ENCODE measurements around the gene LYPD6.
"Not testable (repeated sequence)": the region's sequence is repeated elsewhere in the genome, so short reads cannot be mapped to it uniquely, and the experiment has no call there.

The LYPD6 gene

DNA sequence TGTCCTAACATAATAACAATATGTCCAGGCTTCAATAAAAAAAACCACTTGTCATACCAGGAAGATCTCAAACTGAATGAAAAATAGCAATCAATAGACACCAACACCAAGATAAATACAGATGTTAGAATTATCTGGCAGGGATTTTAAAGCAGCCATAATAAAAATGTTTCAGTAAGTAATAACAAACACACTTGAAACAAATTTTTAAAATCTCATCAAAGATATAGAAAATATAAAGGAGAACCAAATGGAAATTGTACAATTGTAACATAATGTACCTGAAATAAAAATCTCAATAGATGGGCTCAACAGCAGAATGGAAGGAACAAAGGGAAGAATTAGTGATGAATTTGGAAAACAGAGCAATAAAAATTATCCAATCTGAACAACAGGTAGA, 128.1 kb downstream of the LYPD6 start:
- no peak for DNase-seq

DNA sequence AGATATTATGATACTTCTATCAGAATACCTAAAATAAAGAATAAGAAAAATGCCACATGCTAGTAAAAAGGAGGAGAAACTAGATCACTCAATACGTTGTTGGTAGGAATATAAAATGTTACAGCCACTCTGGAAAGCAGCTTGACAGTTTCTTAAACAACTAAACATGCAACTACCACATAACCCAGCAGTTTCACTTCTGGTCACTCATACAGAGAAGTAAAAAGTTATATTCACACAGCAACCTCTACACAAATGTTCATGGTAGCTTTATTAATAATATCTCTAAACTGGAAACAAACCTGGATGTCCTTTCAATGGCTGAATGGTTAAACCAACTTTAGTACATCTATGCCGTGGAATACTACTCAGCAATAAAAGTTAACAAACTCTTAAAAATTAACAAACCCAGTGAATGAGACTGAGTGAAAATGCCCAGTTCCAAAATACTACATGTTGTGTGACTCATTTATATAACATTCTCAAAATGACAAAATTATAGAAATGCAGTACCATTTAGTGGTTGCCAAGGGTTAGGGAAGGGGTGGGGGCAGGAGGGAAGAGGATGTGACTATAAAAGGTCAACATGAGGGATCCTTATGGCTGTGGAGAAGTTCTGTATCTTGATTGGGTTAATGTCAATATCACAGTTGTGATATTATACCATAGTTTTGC, 133.1 kb downstream of the LYPD6 start:
- DNase-seq: no peak

DNA sequence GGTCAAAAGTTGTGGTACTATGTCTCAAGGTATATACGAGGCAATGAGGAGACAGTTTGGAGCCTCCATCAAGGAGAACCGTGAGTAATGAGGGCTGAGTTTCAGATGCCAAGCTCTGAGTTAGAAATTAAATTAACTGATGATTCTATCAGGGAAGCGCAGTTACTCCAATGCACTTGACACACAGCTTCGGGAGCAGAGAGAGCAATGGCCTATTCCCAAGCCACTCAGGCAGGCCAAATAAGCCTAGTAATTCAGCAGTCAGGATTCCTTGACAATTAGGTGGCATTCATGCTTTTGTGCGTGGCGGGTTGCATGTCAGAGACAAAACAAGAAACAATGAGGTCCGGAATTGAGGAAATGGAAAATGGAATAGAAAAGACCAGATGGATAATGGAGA, 134.0 kb downstream of the LYPD6 start:
- DNase-seq: no peak

DNA sequence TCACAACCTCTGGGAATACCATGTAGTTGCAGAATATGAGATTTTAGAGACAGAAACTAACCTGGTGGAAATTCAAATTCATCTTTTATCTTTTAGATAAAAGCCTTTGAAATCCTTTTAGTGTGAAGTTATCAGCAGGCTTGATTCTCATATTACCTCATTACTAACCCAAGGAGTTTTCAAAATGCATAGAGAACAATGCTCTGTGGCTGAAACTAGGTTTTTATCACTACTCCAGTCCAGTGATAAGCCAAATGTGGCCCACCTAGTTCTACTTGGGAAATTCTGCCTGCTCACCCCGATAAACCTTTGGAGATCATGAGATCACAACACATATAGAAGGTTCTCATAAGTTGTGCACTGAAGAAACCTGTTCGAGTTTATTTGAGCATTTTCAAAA, 135.5 kb downstream of the LYPD6 start:
- DNase-seq: no peak

DNA sequence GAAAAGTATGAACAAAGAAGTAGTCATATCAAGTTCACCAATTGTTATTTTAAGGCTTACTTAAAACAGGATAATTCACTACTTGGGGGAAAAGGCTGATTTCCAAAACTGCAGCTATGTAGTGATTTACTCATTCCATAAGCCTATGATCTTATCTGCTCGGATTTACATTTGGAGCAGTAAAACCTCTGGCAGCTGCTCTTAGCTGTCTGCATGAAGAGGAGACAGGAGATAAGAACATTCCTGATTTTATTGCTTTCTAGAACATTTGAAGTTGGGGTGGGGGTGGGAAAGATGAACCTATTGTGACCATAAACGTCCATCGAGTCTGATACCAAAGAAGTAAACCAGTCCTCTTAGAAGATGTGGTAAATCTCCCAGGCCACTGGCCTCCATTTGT, 136.2 kb downstream of the LYPD6 start:
- DNase-seq: no peak

DNA sequence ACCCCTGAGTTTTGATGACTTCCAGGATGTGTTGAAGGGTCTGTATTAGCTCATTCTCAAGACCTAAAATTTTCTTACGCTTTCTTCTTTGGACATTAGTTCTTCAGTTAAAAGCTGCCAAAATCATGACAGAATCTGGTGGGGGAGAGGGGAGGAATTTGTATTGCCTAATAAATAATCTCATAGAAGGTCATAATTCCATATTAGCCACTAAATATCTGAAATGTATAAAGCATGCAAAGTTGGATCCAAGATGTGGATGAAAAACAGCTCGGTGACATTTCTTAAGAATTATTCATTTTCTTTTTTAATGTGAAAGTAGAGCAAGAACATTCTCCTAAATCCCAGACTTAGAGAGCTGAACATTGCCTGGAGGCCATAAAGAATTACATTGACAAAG, 137.0 kb downstream of the LYPD6 start:
- no peak for DNase-seq

DNA sequence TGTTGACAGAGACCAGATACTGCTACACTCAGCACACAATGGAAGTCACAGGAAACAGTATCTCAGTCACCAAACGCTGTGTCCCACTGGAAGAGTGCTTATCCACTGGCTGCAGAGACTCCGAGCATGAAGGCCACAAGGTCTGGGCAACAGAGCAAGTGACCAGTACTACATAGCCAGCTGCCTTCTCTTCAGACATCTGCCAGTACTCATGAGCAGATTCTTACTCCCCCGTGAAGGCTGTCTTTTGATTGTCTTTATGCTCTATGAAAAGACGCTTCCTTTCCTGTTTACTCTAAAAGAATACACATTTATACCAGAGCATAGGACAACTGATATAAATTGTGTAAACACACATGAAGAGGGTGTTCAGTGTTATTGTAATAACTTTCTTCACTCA, 138.2 kb downstream of the LYPD6 start:
- DNase-seq: no peak

DNA sequence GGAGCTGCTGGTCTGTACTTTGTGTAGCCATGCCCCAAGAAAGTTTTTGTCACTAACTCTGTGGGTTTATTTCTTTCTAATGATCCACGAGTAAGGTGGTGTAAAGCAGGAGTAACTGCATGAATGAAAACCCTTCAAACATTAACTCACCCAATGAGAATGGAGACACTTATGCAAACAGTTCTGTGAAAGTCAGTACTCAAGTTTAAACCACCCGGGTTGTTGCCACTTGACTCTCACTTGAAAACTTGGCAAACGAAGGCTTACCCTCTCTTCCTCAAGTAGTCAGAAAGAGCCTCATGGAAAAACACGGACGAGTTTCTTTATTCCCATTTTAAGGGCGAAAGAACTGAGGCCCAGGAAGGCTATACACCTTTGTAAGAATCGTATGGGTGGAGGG, 139.7 kb downstream of the LYPD6 start:
- DNase-seq: no peak

DNA sequence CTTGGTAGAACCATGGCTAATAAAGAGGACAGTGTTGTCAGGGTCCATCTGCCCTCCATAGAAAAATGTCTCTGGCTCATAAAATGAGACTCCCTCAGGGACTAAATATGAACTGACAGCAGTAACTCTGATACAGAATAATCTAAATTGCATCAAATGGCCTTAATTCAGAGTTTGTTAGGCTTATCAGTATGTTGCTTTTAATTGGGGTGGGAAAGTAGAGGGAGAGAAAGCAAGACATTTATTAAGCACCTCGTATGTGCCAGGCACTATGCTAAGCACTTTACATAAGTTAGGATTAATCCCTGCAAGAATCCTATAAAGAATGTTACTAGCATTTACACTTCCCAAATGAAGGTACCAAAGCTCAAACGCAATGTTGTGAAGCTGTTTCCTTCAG, 142.0 kb downstream of the LYPD6 start:
- no peak for DNase-seq

DNA sequence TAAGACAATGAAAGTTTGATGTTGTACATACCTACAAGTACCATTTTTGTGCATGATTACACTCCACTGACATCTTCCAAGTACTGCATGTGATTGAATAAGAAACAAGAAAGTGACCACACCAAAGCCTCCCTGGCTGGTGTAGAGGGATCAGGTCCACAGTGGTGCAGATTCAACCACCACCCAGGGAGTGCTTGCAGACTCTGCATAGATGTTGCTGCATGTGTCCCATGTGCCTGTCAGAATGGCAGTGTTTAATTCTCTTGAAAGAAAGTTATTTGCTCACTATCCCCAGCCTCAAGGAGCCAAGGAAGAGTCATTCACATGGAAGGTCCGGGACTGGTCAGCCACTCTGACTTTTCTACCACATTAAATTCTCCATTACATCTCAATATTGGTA, 142.7 kb downstream of the LYPD6 start:
- no peak for DNase-seq

DNA sequence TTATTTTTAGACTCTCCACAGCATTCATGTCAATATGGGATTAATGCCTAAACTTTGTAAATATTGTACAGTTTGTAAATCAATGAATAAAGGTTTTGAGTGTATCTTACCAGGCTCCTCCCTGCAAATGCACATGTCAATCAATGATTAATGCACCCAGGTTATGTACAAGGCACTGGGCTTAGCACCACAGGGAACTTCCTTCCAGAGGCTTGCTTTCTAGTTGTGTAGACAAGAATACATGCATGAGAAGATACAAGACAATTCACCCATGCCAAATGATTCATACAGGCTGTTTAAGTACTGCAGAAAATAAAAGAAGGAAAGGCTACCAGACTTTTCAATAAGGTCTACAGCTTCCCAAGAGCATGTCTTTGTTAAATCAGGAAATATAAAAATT, 143.1 kb downstream of the LYPD6 start:
- DNase-seq: no peak

DNA sequence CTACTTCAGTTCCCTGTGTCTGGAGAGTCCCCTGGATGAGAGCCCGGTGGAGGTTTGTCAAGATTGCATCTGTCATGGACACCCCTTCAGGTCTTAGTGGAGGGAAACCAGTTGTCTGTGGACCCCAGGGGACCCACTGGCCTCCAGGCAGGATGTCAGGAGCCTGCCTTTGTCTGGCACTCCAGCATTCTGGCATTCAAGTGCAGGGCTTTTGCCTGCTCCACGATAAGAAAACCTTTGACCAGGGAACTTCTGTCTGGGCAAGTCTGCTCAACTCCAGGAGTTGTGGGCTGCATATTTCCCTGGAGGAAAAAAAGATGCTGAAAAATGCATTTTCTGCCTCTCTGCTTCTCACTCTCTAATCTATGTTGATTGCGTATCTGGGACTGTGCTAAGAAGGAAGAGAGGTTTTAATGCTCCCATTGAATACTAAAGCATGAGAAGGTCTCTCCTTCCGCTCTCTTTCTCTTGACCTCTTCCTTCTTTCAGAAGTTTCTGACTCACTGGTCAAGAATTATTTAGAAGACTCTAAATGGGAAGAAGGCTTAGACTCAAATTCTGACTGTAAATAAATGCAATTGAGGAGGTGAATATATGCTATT, 152.7 kb downstream of the LYPD6 start:
- DNase-seq: no peak

DNA sequence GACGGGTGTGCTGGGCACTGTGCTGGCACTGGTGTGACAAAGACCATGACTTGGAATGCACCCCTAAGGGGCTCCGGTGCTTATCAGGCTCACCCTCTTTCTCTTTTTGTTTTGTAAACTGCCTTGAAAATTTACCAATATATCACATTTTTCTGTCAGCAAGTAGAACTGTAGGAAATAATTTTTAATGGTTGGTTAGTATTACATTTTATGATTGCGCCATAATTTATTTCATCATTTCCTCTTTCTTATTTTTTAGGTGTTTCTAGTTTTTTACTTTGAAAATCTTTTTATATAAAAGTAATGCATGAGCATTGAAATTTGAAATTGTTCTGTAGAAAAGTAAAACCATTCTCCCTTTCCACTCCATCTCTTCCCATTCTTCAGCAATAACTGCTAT, 156.3 kb downstream of the LYPD6 start:
- no peak for DNase-seq

DNA sequence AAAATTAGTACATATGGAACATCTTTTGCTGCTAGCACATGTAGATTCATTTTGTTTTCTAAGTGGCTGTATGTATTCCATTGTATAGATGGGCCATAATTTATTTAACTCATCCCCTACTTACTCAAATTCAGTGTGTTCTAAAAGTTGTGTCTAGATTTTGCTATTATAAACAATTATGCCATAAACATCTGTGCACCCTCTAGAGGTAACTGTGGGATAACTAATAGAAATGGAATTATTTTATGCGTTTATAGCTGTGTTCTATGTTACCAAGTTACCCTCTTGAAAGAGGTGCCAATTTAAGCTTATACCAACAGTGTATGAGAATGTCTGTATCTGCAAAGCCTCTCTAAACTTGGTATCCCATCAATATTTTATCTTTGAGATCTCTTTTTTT, 156.8 kb downstream of the LYPD6 start:
- no peak for DNase-seq

DNA sequence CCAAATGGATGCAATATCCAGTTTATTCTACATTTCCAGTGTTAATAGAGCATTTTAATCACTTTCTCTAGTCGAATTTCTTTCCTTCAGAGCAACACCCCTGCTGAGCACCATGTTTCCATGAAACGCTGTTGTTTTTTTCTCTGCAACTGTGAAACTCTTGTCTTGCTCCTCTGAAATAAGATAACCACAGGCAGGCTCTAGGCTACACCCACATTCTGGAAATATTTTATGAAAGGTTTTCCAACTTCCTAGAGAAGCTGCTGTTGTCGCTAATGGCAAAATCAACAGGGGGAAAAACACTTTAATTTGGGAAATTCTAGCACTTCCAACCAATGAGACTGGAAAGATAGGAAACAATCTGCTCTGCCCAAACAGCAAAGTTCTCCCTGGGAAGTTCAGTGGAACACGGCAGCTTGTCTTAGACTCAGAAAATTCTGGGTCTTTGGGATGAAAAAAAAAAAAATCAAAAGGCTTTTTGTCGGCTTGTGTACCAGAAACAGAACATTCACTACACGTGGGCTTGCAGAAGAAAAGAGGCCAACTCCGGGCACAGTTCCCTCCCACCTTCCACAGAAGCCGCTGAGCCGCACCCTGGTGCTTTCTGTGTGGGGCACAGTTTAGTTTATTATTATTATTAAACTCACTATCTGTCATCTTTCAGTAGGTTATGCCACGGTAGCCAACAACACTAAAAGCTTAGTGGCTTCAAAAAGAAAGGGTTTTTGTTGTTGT, 158.5 kb downstream of the LYPD6 start:
- no peak for DNase-seq

DNA sequence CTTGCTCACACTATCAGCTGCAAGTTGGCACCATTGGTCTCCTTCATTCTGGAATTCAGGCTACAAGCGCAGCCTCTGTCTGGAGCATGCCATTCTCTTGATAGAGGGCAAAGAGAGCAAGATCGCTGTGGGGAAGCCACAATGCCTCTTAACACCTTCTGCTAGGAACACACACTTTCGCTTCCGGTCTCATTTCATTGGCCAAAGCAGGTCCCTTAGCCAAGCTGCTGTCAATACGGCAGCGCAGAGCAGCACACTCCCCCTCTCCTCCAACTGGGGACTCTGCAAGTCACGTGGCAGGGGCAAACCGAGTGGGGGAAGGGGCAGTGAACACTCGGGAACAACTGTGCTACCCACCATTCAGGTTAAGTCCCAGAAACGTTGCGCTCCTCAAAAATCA, 159.1 kb downstream of the LYPD6 start:
- DNase-seq: no peak

DNA sequence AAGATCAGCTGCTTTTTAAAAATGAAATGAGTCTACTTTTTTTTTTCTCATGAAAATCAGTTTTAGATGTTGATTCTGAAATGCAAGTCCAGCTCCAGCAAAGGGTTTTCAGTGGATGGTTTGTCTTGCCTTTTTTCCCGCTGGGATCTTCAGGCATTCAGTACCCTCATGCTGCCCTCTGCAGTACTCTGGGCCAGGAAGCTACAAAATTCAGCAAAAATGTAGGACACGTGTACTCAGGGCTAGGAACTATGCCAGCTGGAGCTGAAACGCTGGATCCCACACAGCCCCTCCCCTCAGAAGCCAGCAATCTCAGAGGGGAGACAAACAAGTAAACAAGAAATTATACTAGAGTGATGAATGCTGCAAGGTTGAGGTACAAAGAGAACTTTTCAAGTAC, 159.9 kb downstream of the LYPD6 start:
- no peak for DNase-seq

DNA sequence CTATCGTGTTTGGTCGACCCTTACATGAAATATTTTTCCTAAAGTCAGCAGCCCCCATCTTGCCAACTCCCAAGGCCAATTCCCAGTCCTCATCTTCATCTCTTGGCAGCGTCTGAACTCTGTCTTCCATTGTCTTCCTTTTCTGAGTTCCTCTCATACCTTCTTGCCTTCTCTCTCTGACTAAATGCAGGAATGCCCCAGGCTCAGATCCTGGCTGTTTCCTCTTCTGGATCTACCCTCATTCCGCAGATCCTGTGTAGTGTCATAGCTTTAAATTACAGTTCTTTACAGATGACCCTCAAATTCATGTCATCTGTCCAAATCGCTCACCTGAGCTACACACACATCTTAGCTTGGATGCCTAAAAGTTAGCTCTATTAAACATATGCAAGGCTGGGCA, 162.5 kb downstream of the LYPD6 start:
- DNase-seq: no peak

DNA sequence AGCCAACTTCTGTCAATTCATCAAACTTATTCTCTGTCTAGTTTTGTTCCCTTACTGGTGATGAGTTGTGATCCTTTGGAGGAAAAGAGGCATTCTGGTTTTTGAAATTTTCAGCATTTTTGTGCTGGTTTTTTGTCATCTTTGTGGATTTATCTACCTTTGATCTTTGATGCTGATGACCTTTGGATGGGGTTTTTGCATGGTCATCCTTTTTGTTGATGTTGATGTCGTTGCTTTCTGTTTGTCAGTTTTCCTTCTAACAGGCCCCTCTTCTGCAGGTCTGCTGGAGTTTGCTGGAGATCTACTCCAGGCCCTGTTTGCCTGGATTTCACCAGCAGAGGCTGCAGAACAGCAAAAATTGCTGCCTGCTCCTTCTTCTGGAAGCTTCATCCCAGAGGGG, 168.8 kb downstream of the LYPD6 start:
- DNase-seq: not testable (repeated sequence)

DNA sequence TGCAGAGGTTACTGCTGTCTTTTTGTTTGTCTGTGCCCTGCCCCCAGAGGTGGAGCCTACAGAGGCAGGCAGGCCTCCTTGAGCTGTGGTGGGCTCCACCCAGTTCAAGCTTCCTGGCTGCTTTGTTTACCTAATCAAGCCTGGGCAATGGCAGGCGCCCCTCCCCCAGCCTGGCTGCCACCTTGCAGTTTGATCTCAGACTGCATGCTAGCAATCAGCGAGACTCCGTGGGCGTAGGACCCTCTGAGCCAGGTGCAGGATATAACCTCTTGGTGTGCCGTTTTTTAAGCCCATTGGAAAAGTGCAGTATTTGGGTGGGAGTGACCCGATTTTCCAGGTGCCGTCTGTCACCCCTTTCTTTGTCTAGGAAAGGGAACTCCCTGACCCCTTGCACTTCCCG, 176.4 kb downstream of the LYPD6 start:
- DNase-seq: not testable (repeated sequence)

DNA sequence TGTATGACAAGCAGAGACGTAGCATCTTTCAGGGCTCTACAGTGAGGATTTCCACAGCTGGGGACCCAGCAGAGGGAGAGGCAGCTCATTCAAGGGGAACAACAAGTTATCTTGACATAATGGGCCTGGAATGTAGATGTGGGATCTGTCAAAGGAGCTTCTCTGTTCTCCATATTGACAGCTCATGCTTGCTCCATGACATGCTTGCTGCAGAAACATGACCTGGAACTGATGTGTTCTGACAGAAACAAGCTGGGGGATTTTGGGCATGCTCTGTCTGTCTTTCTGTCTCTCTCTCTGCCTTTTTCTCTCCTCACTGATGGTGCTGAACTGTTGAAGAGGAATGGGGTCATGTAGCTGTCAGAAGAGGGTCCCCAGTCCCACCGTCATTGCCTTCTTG, 177.6 kb downstream of the LYPD6 start:
- DNase-seq: no peak

DNA sequence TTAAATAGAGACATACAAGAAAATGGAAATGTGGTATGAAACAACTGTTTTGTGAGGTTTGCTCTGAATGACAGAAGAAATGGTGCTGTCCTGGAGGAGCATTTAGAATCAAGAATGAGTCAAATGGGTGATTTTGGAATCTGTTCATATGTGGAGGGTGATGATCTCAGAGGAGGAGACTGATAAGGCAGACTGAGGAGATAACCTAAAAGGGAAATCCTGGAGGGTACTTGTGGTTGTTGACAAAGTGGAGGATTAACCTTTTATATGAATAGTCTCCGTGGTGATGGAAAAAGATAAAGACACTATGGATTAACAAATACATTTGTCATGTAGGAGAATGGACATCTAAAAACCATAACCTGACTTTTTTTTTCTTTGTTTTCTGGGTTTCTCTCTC, 183.1 kb downstream of the LYPD6 start:
- no peak for DNase-seq

All from CD4-positive, alpha-beta T cell treated with Interleukin-17A for 4 hours (primary cell).